SK-N-SH (cell line): ENCODE results near the gene RAPH1.

Experiments
- EP300 ChIP-seq, 2 experiments: IDR thresholded peaks; 2 replicates each; pipeline versions ENCODE4 v1.4.0 to v1.6.1; 2012; ENCODE audit warnings: borderline replicate concordance in 1 of 2, low read depth in 1 of 2, low read length in 1 of 2
- YY1 ChIP-seq: IDR thresholded peaks from 2 replicates; pipeline ENCODE4 v1.4.0; 2012; ENCODE audit warnings: low read depth, mild to moderate bottlenecking
- TF ChIP-seq, protein P1 (sequence below): fragments of 200-600 bp; sonication (generic); IDR thresholded peaks from 2 replicates; pipeline ENCODE4 v1.6.1; 2017; ENCODE audit warnings: antibody characterized with exemption, mild to moderate bottlenecking, moderate library complexity

DNA sequence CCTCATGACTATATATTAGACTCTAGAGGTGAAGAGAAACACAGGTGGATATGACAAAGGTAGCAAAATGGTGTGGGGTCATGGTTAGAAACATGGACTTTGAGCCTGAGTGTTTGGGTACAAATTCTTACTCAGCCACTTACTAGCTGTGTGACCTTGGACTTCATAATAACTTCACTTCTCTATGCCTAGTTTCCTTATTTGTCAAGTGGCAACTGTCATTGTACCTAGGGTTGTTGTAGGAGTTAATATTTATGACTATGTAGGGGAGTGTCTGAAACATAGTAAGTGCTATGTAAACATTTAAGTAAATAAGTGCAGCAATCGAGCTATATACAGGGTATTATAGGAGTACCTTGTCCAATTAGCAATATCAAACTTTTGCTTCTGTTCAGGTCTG is 49.7 kb upstream of the RAPH1 start:
- TF ChIP-seq EP300 (IDR thresholded peaks at IDR 0.05; ENCODE audit: borderline replicate concordance in 1 of 2, low read depth in 1 of 2, low read length in 1 of 2) (no peak), YY1 (no peak)
- TF ChIP-seq, protein P1, sequence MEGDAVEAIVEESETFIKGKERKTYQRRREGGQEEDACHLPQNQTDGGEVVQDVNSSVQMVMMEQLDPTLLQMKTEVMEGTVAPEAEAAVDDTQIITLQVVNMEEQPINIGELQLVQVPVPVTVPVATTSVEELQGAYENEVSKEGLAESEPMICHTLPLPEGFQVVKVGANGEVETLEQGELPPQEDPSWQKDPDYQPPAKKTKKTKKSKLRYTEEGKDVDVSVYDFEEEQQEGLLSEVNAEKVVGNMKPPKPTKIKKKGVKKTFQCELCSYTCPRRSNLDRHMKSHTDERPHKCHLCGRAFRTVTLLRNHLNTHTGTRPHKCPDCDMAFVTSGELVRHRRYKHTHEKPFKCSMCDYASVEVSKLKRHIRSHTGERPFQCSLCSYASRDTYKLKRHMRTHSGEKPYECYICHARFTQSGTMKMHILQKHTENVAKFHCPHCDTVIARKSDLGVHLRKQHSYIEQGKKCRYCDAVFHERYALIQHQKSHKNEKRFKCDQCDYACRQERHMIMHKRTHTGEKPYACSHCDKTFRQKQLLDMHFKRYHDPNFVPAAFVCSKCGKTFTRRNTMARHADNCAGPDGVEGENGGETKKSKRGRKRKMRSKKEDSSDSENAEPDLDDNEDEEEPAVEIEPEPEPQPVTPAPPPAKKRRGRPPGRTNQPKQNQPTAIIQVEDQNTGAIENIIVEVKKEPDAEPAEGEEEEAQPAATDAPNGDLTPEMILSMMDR = no peak
